ENCODE data around the gene CDK3.

GRCh38 chr17:76009969-76010661 is 9.5 kb downstream of the CDK3 start:
- TF ChIP-seq CTCF (IDR thresholded peaks at IDR 0.05; ENCODE audit: low read length) (no peak), EZH2 (IDR thresholded peaks at IDR 0.05; ENCODE audit: borderline replicate concordance, low read length) (no peak)
